NCI-H1417 treated with DMSO at 0.1 percent for 48 hours (cell line): ENCODE measurements around the gene BET1L.
"Not testable (repeated sequence)": the region's sequence is repeated elsewhere in the genome, so short reads cannot be mapped to it uniquely, and the experiment has no call there.

Experiments
- DNase-seq: peaks from one replicate; lab custom pipeline; 2025; lab: John Stamatoyannopoulos, UW

BET1L gene, protein sequence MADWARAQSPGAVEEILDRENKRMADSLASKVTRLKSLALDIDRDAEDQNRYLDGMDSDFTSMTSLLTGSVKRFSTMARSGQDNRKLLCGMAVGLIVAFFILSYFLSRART

DNA sequence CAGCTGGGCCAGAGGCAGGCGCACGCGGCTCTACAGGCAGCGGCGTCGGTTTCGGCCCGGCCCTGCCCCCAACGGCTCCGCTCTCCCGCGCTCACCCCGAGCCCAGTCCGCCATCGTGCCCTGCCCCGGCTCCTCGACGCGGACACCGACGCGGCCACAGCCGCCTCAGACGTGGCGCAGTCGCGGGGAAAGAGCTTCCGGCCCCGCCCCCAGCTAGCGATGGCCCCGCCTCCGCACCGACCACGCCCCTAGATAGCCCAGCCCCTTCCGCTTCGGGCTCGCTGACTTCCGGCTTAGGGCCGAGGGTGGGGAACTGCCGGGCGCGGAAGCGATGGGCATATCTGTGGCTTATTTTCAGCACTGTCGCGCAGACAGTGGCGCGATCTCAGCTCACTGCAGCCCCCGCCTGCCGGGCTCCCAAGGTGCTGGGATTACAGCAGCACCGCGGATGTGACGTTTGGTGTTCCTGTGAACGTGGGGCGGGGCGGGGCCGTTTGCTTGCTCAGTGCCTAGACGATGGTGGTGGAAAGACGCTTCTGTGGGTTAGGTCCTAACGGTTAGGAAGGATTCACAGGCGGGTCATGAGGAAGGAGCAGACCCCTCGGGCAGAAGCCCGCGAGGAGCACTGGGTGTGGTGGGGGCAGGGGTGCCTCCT lies at the start of gene BET1L, which contains the start of gene RIC8A:
BET1L (minus strand) TSS at position 192 of the 655 bp plus-strand sequence; CDS start at position 114, 78 bp downstream.
RIC8A (plus strand) TSS at position 501 of the 655 bp plus-strand sequence. CDS start 1,147 bp downstream, outside the sequence.
- DNase-seq, result peak; percentile 54

DNA sequence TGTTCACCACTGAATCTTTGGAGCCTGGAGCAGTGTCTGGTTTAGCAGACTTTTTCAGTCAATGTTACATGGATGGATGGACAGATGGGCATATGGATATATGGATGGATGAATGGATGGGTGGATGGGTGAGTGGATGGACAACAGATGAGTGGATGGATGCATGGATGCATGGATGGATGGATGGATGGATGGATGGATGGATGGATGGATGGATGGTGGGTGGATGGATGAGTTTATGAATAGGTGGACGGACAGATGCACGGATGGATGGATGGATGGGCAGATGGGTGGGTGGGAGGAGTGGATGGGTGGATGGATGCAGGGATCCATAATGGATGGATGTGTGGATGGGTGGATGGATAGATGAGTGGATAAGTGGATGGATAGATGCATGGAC lies 48.6 kb upstream of the BET1L start:
- no peak for DNase-seq

DNA sequence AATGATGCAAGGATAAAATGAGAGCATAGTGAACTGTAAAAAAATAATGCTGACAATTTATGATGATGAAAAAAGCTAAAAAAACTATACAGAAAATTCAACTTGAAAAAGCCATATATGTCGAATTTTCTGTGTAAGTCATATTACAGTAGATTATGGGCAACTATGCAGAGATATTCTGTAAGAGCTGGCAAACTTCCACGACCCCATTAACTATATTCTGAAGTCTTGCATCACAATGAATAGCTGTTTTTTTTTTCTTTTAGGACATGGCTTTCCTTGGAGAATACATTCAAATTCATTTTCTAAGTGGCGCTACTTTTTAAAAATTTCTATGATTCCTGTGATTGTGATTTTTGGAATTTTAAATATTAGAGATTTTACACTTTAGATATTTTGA lies 48.0 kb upstream of the BET1L start:
- no peak for DNase-seq

DNA sequence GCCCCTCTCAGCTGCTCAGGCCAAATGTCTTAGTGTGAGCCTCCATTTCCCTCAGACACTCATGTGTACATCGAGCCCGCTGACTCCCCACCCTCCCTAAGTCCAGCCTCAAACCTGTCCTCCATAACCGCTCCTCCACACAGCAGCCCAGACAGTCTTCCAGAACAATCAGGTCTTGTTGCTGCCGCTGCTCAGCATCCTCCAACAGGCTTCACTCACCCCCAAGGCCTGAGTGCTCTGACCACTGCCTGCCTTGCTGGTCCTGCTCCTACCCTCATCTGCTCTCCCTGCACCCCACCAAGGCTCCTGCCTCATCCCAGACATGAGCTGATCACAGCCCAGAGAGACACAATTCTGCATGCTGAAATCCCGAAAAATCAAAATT lies 46.7 kb upstream of the BET1L start:
- DNase-seq, result no peak

DNA sequence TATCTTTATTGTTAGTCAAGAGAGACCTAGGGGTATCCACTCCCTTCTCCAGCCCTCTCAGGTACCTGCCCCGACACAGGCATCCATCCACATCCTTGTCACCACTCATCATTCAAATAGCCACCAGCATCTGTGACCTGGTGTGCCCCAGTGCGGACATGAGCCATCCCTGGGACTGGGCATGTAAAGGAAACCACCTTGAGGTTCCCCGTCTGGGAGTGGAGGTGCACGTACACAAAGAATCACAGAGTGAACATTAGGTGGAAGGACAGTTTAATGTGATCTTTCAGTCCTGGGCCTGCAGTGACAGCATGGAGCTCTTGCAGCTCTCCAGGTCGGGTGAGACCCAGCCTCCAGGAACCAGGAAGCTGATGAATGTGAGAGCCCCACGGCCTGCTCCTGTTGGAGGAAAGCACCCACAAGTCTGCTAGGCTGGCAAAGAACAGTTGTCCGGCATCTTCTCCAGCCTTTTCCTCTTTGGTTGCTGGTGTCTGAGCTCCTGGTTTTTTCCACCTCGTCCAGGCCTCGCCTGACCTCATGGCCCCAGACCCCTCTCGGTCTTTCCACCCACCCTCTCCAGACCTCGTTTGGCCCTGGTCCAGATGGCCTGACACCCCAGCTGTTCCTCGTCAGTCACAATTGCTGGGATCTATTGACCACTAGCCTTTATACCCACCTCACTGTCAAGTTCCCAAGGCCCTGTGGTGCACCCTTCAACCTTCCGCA lies 46.1 kb upstream of the BET1L start:
- DNase-seq, result no peak

DNA sequence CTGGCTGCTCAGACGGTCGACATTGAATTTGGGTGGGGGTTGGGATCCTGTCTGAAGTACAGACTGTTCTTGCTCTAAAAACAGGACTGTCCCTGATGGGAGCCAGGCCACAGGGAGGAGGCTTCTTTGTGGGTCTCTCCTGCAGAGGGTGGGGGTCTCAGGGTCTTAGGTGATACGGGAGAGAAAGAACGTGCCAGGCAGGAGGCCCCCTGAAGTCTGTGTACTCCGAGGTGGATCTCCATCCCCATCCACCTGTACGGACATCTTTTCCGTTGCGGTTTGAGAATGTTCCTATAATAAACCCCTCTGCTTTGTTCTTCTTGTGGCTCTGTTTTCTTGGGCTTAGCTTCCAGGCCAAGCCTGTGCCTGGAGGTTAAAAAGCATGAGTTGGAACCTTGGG lies 45.5 kb upstream of the BET1L start:
- no peak for DNase-seq

DNA sequence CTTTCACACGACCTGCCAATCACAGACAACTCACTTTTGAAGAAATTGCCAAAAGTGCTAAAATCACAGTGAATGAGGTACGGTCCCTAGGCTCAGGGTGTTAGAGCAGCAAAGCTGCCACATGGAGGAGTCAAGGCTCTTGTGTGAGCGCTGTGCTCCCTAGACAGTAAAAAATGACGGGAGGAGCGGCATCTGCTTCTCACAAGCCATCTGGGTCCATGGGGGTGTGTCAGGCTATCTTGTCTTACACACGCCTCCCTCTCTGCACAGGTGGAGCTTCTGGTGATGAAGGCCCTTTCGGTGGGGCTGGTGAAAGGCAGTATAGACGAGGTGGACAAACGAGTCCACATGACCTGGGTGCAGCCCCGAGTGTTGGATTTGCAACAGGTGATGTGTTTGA lies 44.4 kb upstream of the BET1L start:
- DNase-seq, result no peak

DNA sequence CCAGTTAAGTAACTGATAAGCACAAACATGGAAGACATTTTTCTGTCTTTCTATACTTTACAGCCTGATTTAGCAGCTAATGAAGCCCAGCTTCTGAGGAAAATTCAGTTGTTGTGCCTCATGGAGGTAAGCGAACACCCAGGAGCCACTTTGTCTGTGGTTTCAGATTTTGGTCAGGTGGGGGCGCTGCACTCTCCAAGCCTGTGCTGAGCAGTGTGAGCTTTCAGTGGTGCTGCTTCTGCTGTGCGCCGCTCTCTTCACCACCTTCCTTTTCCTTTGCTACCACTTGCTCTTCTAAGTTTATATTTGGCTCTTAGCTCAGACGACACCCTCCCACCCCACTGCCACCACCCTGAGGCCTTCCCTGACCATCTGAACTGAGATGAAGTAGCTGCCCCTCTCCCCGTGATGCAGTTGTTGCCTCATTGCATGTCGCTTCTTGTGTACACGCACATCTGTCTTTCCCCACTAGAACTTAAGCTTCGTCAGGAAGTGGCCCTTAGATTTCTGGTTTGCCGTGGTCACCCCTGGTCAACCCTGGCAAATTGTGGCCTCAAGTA lies 43.6 kb upstream of the BET1L start:
- no peak for DNase-seq

DNA sequence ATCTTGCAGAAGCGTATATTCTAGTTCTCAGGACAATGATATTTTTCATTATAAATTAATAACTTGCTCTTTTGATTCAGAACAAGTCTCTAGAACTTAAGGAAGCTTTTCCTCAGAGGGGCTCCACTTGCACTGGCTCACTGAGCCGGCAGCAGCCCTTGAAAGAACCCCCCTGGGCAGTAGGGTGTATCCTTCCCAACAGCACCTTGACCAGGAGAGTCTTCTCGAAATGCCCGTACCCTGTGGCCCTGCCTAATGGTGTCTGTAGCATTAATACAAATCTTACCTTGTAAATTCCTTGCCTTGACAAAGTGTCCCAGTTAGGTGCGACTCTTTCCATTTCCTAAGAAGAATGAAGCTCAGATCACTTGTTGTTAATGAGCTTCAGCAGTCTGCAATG lies 43.1 kb upstream of the BET1L start:
- no peak for DNase-seq

DNA sequence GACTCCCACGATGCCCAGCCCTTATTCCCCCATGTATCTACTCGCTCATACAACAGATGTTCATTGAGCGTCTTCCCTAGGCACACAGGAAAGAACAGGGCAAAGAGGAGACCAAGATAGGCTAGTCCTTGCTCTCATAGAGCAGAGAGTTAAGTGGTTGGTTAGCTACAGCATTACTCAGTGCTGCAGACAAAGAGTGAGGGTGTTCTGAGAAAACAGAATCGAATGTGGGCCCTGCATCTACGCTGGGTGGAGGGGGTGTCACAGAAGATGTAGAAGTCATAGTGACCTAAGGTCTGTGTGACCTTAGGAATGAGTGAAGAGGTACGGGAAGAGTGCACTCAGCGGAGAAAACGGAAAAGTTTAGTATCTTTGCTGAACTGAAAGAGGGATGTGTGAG lies 41.9 kb upstream of the BET1L start:
- no peak for DNase-seq

DNA sequence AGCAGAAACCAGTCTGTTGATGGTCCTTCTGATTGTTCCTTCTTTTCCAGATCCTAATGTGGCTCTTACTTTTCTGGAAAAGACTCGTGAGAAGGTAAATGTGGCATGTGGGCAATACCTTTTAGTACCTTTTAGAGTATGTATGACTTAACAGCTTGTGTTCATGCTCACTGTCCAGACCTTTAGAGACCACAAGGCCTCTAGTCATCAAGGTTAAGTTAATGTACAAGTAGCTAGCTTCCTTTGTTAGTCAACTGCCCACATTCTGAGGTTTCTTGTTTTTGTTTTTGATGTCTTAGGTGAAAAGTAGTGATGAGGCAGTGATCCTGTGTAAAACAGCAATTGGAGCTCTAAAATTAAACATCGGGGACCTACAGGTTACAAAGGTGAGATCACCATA lies 37.2 kb upstream of the BET1L start:
- no peak for DNase-seq

DNA sequence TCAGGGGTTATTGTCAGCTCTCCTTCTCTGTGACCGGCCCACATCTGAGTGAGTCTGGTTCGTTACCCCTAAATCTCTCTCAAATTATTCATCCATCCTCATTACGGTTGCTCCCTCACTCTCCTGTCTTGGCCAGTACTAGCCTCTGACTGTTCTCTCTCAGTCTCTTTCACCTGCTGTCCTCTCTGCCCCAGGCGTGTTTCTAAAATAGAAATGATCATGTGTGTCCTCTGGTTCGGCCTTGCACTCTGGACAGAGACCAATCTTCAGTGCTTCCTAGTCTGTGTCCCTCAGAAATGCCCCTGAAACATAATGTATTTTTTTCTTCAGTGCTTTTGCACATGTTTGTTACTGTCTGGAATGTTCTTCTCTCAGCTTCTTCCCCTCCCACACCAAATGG lies 34.4 kb upstream of the BET1L start:
- no peak for DNase-seq

DNA sequence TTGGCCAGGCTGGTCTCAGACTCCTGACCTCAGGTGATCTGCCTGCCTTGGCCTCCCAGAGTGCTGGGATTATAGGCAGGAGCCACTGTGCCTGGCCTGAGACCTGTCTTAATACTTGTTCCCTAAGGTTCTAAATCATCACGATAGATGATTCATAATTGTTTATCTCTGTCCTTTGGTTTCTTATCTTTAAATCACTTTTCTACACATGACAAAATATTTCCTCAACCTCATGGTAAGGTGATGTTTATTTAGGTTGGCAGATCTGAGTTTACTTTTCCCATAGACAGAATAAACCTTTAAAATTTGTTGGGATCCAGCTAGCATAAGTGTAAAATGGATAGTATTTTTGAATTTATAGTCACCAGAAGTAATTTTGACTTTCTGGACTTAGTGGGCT lies 33.1 kb upstream of the BET1L start:
- DNase-seq, result no peak

DNA sequence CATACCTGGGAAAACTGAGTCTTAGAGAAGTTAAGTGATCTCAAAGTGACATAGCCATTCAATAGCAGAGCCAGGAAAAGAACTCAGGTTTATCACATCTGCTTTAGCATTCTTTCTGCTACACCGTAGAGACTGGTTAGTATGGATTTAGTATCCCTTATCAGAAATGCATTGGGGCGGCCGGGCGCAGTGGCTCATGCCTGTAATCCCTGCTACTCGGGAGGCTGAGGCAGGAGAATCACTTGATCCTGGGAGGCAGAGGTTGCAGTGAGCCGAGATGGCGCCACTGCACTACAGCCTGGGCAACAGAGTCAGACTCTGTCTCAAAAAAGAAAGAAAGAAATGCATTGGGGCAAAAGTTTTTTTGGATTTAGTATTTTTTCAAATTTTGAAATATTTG lies 31.1 kb upstream of the BET1L start:
- not testable (repeated sequence) for DNase-seq

DNA sequence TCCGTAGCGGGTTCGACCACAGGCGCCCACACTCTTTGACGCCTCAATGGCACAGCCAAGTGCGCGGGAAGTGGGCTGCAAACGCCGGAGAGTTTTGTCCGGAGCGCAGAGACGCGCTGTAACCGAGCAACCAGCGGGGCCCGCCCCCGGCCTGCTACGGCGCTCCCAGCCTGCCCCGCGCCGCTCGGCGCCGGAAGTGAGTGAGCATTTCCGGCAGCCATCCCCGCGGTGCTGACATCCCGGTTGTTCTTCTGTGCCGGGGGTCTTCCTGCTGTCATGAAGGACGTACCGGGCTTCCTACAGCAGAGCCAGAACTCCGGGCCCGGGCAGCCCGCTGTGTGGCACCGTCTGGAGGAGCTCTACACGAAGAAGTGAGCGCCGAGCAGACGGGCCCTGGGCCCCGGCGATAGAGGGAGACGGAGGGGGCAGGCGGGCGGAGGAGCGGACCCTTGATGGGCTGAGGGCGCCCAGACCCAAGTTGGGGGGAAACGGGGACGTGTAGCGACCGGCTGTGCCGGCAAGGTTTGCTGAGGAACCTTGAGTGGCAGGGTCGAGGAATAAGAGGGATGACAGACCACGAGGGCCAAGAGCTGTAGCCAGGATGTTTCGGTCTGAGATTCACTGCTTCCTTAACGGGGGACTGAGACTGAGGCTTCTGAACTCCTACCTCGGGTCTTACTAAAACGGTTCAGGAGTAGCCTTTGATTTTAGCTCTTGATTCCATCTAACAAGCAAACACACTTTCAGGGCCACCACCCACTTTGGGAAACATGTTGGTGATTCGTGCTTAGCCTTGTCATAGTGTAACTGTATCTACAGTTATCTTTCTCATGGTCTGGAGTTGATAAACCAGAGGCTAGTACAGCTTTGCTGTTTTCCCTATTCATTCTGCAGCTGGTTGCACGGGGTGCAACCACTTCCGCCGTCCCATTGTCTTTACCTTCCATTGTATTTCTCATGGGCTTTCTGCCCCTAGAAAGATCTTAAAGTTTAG lies 29.9 kb upstream of the BET1L start, which contains the start of gene PSMD13:
PSMD13 (plus strand) TSS at position 203 of the 994 bp plus-strand sequence; CDS start at position 277, 74 bp downstream.
- DNase-seq, result no peak

DNA sequence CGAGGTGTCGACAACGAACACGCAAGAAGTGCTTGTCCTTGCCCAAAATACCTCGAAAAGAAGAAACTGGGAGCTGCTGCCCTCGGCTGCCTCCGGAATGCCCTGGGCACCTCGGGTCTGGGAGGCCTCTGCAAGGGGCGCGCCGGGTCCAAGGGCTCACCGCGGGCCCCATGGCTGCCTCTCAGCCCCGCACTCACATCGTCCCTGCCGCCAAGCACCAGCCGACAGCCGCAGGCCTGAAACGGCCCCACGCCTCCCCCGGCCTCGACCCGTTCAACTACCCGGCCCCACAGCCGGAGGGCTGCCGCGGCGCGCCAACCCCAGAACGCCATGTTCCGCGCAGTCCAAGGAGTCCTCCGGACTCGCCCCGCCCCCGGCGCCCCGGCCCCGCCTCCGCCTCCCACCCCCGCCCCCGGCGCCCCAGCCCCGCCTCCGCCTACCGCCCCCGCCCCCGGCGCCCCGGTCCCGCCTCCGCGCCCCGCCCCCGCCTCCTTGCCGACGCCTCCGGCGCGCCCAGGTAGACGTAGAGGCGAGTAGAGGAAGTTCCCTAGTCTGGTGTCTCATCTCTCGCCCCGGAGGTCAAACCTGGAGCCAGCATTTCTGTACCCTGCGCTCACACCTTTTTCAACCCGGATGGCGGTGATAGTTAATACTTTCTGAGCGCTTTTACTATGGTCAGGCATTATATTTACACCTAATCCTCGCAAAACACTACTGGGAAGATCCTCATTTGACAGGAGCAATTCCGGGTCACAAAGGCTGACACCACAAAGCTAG lies 29.0 kb upstream of the BET1L start, which contains the start of gene SIRT3:
SIRT3 (minus strand) TSS at position 346 of the 777 bp plus-strand sequence; CDS start at position 332, 14 bp downstream.
- DNase-seq, result peak; percentile 15

DNA sequence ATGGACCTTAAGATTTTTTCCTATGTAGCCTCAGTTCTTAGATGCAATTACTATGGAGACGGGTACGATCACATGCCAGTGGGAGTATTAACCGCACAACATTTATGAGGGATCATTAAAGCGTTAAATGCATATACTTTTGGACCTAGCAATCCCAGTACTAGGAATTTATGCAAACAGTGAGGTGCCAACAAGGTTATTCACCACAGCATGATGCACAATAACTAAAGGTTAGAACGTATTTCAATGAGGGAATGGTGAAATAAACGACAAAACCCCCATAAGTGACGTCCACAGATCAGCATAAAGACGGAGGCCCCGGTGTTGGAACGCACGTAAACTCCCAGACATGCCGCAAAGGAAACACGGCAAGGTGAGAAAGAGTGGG lies 28.4 kb upstream of the BET1L start:
- DNase-seq, result no peak

DNA sequence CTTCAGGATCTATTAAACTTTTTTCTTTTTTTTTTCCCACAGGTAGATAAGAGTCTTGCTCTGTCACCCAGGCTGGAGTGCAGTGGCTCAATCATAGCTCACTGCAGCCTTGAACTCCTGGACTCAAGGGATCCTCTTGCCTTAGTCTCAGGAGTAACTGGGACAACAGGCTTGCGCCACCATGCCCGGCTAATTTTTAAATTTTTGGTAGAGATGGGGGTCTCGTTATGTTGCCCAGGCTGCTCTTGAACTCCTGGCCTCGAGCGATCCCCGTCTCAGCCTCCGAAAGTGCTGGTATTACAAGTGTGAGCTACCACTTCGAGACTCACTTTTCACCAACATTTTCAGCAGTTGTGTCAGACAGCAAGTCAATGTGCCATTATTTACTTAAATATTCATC lies 28.0 kb upstream of the BET1L start:
- DNase-seq, result no peak

DNA sequence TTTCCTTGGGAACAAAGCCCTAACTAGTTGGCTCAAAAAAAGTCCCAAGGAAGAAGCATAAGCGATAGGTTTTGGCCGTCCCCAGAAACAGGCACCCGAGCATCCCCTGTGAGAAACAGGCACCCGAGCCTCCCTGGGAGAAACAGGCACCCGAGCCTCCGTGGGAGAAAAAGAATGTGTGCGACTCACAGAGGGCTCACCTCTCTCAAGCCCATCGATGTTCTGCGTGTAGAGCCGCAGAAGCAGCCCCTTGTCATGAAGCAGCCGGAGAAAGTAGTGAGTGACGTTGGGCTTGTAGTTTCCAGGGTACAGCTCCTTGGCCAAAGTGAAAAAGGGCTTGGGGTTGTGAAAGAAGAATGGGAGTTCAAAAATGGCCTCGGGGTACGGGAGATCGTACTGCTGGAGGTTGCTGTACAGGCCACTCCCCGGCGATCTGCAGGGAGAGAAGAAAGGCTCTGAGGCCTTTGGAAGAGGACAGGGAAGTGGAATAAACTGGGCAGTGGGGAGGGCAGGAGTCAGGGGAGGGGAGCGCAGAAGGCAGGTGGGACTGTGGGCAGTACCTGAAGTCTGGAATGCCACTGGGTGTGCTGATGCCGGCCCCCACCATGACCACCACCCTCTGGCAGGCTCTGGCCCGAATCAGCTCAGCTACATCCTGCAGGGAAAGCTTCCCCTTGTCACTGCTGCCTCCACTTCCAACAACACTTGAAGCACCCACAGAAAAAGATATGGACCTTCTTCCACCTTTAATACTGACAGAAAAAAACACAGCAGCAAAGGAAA lies 25.8 kb upstream of the BET1L start:
- no peak for DNase-seq

DNA sequence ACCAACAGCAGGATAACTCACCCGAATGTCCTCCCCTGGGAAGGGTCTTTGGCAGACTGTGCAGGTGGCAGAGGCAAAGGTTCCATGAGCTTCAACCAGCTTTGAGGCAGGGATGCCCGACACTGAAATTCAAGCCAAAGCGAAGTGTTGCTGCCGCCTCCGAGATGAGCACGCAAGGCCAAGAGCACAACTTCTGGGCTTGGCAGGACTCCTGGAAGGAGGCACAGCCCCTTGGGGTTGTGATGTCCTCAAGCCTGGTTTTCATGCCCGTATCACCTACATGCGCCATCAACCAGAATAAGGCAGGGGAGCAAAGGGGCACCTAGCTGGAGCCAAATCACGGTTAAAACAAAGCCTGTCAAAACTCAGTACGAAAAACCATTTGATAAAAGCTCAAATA lies 23.2 kb upstream of the BET1L start:
- DNase-seq, result no peak
